HG03139 (cell line): ENCODE measurements around the gene CARM1.
A peak's percentile ranks its signal among the peaks of the same experiment; 100 is the strongest.
"Not testable (repeated sequence)": the region's sequence is repeated elsewhere in the genome, so short reads cannot be mapped to it uniquely, and the experiment has no call there.

Source experiments
- ATAC-seq: cut with Tn5 transposase; IDR thresholded peaks from one replicate; pipeline ENCODE4 v1.9.1; 2021; ENCODE audit not compliant: unreplicated experiment

CARM1 gene

DNA sequence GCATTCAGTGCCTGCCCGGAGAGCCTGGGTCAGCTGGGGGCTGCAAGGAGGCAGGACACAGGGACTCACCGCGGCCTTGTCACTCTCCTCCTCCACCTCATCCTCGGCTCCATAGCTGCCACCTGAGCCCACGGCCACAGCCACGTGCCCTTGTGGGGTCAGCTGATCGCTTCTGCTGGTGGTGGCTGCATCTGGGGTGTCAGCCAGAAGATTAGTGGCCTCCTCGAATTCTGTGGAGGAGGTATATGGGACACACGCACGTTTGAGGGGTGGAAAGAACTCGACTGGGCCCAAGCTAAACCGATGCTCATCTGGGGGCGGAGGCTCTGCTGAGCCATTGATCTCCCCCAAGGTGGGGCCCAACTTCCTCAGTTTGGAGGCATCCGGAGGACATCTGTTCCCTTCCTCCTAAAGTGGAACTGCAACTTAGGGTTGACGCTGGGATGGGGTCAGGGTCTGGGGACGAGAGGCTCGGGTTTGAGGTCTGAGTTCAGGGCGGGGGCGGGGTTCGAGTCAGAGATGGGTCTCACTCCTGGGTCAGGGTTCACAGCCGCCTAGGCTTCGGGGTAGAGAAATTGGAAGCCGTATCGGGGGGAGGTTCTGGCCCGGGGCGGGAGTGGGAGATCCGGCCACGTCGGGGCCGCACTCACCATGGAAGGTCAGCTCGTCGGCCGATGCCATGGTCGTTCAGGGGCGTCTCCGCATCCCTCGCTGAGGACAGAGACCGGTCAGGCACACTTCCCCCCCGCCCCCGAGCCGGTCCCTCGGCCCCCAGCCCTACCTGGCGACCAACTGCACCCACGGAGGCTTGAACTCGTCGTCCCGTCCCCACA lies 56.6 kb downstream of the CARM1 start:
- ATAC-seq, result no peak

DNA sequence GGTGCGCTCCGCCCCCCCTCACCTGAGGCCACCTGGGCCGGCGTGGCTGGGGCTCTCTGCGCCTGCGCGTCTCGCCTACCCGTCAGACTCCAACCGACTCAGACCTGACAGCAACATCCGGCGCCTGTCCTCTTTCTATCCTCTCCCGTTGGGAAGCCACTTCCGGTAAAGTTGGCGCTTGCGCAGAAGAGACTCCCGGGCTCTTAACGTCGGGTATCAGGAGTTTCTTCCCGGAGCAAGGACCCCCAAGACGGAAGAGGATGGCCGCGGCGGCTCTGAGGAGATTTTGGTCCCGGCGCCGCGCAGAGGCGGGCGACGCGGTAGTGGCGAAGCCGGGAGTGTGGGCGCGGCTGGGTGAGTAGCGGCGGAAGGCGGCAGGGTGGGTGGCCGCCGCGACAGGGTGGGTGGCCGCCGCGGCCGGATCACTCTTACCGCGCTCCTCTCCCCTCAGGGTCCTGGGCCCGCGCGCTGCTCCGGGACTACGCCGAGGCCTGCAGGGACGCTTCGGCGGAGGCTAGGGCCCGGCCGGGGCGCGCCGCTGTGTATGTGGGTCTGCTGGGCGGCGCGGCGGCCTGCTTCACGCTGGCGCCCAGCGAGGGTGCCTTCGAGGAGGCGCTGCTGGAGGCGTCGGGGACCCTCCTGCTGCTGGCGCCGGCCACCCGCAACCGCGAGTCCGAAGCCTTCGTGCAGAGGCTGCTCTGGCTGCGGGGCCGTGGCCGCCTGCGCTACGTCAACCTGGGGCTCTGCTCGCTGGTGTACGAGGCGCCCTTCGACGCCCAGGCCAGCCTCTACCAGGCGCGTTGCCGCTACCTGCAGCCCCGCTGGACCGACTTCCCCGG lies 57.4 kb downstream of the CARM1 start, which contains the start of the genes TIMM29 and YIPF2:
TSS of gene TIMM29 (plus strand) at position 249 of the 839 bp plus-strand sequence. CDS start at position 261, 12 bp downstream.
TSS of gene YIPF2 (minus strand) at position 77 of the 839 bp plus-strand sequence. CDS start 229 bp downstream, outside the sequence.
- peak; percentile 60 for ATAC-seq

DNA sequence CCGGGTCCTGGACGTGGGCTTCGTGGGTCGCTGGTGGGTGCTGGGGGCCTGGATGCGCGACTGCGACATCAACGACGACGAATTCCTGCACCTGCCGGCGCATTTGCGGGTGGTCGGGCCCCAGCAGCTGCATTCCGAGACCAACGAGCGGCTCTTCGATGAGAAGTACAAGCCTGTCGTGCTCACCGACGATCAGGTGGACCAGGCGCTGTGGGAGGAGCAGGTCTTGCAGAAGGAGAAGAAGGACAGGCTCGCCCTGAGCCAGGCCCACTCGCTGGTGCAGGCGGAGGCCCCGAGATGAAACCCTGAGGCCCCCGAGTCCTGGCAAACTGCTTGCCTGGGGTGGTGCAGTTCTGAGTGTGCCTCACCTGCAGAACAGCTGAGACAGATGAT lies 58.0 kb downstream of the CARM1 start:
- no peak for ATAC-seq

DNA sequence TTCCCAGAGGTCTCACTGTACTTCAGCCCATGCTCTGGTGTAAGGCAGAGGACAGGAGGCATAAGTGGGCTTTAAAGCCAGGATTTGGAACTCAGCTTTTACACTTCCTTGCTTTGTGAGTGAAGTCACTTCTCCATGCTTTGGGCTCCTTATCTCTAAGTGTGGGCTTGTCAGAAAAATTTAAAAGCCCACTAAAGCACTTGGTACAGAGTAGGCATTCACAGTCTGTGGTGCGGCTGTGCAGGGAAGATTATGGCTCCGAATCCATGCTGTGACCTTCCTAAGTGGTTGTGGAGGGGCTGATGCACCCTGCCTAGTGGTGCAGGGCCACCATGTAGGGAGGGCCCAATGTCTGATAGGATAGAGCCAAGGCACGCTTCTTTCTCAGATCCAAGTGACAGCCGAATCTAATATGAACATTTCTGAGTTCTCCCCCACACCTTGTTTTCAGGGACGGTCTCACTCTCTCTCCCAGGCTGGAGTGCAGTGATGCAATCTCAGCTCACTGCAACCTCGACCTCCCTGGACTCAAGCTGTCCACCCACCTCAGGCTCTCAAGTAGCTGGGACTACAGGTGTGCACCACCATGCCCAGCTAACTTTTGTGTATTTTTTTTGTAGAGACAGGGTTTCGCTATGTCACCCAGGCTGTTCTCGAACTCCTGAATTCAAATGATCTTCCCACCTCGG lies 64.2 kb downstream of the CARM1 start:
- ATAC-seq, result no peak

DNA sequence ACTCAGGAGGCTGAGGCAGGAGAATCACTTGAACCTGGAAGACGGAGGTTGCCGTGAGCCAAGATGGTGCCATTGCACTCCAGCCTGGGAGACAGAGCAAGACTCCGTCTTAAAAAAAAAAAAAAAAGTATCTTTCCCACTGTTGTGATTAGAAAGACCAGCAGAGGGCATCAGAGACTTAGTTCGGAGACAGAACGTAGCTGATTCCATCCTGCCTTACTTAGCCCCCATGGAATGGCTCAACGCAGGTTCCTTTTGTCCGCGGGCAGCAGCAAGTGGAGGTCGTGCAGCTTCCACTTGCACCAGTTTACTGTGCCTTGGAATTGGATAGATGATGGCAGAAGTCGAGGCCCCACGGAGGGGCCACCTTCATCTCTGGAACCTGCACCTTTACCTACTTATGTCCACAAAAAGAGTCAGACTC lies 65.3 kb downstream of the CARM1 start:
- no peak for ATAC-seq

DNA sequence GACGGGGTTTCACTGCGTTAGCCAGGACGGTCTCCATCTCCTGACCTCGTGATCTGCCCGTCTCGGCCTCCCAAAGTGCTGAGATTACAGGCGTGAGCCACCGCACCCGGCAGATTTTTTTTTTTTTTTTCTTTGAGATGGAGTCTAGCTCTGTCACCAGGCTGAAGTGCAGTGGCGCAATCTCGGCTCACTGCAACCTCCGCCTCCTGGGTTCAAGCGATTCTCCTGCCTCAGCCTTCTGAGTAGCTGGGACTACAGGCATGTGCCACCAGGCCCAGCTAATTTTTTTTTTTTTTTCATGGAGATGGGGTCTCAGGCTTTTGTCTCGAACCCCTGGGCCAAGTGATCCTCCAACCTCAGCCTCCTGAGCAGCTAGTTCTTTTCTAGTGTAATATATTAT lies 70.3 kb downstream of the CARM1 start:
- ATAC-seq, result not testable (repeated sequence)

DNA sequence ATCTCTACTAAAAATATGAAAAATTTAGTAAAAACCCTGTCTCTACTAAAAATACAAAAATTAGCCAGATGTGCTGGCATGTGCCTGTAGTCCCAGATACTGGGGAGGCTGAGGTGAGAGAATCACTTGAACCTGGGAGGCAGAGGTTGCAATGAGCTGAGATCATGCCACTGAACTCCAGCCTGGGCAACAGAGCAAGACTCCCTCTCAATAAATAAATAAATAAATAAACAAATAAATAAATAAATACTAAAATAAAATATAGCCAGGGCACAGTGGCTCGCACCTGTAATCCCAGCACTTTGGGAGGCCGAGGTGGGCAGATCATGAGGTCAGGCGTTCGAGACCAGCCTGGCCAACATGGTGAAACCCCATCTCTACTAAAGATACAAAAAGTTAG lies 72.1 kb downstream of the CARM1 start:
- not testable (repeated sequence) for ATAC-seq

DNA sequence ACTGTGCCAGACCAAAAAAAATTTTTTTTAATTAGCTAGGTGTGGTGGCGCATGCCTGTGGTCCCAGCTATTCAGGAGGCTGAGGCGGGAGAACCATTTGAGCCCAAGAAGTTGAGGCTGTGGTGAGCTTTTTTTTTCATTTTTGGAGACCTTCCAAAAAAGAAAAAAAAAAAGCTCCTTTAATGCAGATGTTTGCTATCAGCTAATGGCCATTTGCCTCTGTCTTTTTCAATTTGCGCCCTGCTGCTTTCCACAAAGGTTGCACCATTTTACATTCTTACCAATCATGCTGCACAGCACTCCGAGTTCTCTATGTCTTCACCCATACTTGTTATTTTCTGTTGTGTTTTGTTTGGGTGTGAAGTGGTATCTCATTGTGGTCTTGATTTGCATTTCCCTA lies 73.9 kb downstream of the CARM1 start:
- ATAC-seq, result no peak

DNA sequence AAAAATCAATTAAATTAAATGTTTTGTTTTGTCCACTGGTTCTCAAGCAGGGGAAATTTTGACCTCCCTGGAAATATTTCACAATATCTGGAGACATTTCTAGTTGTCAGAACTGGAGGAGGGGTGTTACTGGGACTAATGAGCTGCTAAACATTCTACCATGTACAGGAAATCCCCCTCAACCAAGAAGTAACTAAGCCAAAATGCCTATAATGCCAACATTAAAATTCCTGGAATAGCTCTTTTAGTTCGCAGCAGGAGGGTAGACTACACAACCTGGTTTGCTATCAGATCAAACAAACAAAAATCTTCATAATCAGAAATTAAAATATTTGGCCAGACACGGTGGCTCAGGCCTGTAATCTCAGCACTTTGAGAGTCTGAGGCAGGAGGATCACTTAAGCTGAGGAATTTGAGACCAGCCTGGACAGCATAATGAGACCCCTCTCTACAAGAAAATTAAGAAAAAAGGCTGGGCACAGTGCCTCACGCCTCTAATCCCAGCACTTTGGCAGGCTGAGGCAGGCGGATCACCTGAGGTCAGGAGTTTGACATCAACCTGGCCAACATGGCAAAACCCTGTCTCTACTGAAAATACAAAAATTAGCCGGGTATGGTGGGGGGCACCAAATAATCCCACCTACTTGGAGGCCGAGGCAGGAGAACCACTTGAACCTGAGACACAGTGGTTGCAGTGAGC lies 75.8 kb downstream of the CARM1 start:
- ATAC-seq, result no peak

DNA sequence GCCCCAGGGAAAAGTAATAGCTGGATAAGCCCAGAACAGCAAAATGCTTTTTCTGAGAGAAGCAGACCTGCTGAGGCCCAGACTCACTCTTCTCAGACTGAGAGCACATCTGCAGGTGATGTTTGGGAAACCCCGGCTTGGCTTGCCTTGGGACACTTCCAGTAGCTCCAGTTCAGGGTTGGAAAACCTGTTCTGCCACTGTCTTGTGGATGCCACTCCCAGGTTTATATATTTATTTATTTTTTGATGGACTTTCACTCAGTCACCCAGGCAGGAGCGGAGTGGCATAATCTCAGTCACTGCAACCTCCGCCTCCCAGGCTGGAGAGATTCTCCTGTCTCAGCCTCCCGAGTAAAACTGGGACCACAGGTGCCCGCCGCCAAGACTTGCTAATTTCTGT lies 81.5 kb downstream of the CARM1 start:
- ATAC-seq, result no peak

DNA sequence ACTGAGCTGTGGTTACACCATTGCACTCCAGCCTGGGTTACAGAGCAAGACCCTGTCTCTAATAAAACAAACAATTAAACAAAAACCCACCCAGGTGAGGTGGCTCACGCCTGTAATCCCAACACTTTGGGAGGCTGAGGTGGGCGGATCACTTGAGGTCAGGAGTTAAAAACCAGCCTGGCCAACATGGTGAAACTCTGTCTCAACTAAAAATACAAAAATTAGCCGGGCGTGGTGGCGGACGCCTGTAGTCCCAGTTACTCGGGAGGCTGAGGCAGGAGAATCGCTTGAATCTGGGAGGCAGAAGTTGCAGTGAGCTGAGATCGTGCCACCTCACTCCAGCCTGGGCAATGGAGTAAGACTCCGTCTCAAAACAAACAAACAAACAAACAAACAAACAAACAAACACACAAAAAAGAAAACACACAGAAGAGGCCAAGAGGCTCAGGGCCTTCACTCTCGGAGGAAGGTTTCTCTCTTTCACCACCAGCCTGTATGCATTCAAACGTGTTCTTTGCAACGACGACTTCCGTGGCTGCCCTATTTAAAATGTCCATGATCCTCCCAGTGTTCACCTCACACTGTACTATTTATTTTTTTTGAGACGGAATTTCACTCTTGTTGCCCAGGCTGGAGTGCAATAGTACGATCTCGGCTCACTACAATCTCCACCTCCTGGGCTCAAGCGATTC lies 88.1 kb downstream of the CARM1 start:
- not testable (repeated sequence) for ATAC-seq

DNA sequence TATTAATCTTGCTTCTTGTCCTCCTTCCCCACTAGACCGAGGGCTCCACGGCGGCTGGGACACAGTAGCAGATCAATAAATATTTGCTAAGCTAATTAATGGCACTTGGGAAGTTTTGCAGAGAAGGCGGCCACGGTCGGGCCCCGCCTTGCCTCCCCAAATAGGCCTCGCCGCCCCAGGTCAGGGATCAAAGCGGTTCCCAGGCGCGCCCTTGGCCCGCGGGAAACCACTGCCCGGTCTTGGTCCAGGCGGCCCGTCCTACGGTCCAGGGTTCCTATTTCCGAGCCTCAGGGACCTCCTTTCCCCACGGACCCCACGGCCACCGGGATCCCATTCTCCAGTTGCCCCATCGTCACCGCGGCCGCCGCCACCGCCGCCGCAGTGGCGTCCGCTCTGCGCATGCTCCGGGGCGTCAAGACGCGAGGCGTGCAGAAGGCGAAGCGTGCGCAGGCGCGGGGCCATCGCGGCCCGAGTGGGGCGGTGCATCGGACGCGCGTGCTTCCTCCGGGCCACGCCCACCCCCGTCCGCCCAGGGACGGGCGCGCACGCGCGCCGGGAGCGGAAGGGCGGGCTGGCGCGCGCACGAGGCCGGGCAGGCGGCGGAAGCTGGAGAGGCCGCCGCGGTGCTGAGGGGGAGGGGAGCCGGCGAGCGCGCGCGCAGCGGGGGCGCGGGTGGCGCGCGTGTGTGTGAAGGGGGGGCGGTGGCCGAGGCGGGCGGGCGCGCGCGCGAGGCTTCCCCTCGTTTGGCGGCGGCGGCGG lies 89.1 kb downstream of the CARM1 start, which contains the start of gene SMARCA4:
TSS of gene SMARCA4 (plus strand) at position 717 of the 759 bp plus-strand sequence. CDS start 23,122 bp downstream, outside the sequence.
- ATAC-seq, result peak; percentile 63

DNA sequence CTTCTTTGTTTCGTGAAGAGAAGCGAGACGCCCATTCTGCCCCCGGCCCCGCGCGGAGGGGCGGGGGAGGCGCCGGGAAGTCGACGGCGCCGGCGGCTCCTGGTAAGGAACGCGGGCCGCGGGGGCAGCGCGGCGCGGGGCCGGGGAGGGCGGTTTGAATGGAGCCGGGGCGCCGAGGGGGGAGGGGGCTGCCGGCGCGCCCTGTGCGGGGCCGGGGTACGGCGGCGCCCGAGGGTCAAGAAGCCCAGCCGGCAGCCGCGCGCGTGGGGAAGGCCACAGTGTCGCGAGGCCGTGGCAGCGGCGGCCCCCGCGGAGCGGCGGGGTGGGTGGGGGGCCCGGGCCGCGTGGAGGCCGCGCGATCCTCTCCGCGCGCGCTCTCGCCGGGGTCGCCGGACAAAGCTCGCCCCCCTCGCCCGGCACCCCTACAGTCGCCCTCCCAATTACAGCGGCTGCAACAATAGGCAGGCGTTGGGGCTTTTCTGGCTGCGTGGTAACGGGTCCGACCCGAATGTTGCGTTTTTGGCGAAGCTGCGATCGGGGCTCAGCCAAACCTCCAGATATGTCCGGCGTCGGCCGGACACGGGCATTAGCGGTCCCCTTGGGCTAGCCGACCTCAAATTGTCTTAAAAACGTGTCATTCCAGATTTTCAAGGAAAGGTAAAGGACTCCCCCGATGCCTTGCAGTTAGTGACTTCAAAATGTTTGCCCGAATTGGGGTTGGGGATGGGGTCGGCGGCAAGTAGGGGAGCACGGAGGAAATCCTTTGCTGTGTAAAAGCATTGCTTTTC lies 89.9 kb downstream of the CARM1 start:
- peak; percentile 30 for ATAC-seq

DNA sequence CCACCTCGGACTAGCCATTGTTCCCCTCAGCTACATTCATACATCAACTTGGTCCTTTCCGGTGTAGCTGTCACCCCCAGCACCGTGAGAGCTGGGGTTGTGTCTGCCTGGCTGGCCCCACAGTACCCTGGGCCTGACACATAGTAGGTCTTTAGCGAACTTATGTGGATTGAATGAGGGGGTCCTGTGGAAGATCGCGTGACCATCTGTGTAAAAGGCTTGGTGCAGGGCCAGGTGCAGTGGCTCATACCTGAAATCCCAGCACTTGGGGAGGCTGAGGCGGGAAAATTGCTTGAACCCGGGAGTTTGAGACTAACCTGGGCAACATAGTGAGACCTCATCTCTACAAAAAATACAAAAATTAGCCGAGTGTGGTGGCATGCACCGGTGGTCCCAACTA lies 91.5 kb downstream of the CARM1 start:
- no peak for ATAC-seq

DNA sequence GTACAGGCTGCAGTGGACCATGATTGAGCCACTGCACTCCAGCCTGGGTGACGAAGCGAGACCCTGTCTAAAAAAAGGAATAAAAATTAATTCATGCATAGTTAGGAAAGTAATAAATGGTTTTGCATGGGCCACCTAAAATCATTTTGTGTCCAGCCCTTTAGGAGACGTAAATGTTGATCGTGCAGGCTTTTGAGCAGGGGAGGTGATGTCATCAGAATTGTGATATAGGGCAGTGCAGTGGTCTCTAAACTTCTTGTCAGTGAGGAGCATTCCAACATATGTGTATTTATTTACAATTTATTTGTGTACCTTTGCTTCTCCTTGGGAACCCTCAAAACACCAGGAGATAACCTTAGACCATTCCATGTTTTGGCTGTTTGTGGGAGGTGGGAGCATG lies 92.5 kb downstream of the CARM1 start:
- no peak for ATAC-seq

DNA sequence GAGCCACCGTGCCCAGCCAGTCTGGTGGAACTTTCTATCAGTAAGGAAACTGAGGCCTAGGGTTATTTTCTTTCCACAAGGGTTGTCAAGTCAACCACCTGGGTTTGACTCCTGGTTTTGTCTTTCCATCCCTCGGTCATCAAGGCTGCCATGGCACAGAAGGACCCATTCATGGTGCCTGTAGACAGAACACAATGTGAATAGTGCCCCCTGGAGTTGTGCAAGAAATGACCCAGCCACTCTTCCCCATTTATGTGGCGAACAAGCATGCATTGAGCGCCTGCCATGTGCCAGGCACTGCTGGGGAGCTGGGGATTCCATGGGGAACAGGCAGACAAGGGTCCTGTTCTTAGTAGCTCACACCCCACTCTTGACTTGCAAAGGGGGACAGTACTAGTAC lies 93.5 kb downstream of the CARM1 start:
- ATAC-seq, result no peak

DNA sequence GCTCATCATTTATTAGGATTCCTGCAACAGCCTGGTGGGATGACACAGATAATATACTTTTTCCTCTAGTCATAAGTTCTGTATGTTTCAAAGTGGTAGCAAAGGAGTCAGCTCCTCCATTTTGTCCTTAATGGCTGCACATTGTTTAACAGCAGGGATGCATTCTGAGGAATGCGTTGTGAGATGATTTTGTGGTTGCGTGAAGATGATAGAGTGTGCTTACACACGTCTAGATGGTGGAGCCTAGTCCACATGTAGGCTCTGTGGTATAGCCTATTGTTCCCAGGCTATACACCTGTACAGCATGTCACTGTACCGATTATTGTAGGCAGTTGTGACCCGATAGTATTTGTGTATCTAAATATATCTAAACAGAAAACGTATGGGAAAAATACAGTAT lies 94.0 kb downstream of the CARM1 start:
- no peak for ATAC-seq

DNA sequence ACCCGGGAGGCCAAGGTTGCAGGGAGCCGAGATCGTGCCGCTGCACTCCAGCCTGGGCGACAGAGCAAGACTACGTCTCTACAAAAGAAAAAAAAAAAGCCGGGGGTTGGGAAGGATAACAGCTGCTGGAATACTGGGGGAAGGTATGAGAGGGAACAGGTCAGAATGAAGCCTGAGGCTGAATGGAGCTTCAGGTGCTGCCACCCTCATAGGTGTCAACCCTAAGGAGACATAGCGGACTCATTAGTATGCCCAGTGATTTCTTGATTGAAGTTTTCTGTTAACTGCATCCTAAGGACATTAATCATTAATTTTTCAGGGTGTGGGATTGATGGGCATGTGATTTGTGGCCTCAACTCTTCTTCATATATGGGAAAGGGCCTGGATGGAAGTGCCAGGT lies 95.5 kb downstream of the CARM1 start:
- ATAC-seq, result no peak
